LNCaP clone FGC (cell line): ENCODE results near the gene GIPC1.
A peak's percentile ranks its signal among the peaks of the same experiment; 100 is the strongest.

Experiments used
- DNase-seq: peaks from one replicate; pipeline ENCODE4 v3.0.0-alpha.2; 2011; ENCODE audit warnings: low read depth
- H3K4me3 ChIP-seq: 2 replicates; pipeline ENCODE4 v1.5.1; 2011; ENCODE audit warnings: mild to moderate bottlenecking, low read depth, low read length, control low read depth
- CTCF ChIP-seq: IDR thresholded peaks from 2 replicates; pipeline ENCODE4 v1.5.1; 2012; ENCODE audit warnings: mild to moderate bottlenecking; ENCODE audit not compliant: control insufficient read depth, insufficient read depth; ENCODE audit errors: extremely low read depth

GIPC1 gene

GRCh38 chr19:14517840-14518505 lies 22.0 kb upstream of the GIPC1 start, which contains the start of gene DNAJB1:
Gene DNAJB1 (minus strand): TSS chr19:14518397. CDS start chr19:14518349, 48 bp downstream.
- peak within 1 kb of the TSS; percentile 89 for H3K4me3 ChIP-seq
- no peak for DNase-seq
- TF ChIP-seq CTCF: no peak

GRCh38 chr19:14517446-14517839 lies 21.5 kb upstream of the GIPC1 start:
- no peak for DNase-seq
- no peak for TF ChIP-seq CTCF
- peak overlapping the region; percentile 89 for H3K4me3 ChIP-seq

GRCh38 chr19:14516746-14517438 lies 21.0 kb upstream of the GIPC1 start:
- no peak for DNase-seq
- H3K4me3 ChIP-seq: peak overlapping the region; percentile 89
- TF ChIP-seq CTCF: no peak

- peak overlapping the region; percentile 89 for H3K4me3 ChIP-seq
- no peak for TF ChIP-seq CTCF
- DNase-seq: no peak
These were observed 20.2 kb upstream of the GIPC1 start for GRCh38 chr19:14516048-14516534.

- TF ChIP-seq CTCF: no peak
These were observed 19.6 kb upstream of the GIPC1 start for GRCh38 chr19:14515501-14516047.

GRCh38 chr19:14514215-14514863 lies 18.4 kb upstream of the GIPC1 start:
- no peak overlapping the region for H3K4me3 ChIP-seq
- DNase-seq: no peak
- TF ChIP-seq CTCF: no peak

More at GRCh38 chr19:14515501-14516047, 19.6 kb upstream of the GIPC1 start:
- no peak overlapping the region for H3K4me3 ChIP-seq
- DNase-seq: no peak
